ENCODE results near the gene EML6. TPM values are rescaled to one million over a fixed set of nuclear protein-coding genes. Genes with fewer than 3 reads are reported as not detected.

EML6 gene
- total RNA-seq, 1 experiment from 2014 or later = 0.77 TPM

DNA sequence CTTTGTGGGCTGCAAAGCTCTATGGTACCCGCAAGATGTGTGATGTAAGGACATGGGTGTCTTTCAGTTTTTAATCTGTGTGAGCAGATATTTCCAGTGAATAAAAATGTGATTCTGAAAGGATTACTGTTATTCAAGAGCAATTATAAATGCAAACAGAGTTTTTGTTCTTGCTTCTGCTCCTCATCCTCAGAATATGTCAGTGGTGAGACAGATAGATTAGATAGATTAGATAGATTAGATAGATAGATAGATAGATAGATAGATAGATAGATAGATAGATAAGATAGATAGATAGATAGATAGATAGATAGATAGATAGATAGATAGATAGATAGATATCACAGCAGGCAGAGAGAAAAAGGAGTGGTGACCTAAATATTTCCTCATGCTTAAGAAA, 184.2 kb downstream of the EML6 start:
- BruUV-seq (replicated peaks) = no TSS peak

DNA sequence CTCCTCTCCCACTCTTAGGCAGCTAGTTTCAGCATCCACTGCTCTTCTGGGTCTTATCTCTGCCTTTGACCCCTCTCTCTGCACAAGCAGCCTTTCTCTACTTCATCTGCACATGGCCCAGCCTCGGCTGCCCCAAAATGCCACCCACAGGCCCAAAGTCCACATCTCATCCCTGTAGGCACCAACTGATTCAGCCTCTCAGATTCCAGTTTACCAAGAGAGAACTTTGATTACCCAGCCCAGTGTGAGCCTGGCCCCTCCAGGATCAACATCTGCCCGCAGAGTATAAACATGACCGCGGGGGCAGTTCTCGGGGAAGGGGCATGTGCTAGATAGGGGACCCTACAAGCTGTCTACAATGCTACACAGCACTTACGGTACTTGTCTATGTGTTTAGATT, 185.1 kb downstream of the EML6 start:
- no peaks in the 10 kb centered on the region for H3K27me3 Mint-ChIP-seq (ENCODE audit: insufficient read depth, unreplicated experiment)
- BruUV-seq (replicated peaks) = no TSS peak
- intact Hi-C loops (cut with micrococcal nuclease) = no loop called here
- H3K9me3 Mint-ChIP-seq (ENCODE audit: unreplicated experiment) = peaks cover 3% of the 10 kb centered on the region
- TF ChIP-seq, protein P1, sequence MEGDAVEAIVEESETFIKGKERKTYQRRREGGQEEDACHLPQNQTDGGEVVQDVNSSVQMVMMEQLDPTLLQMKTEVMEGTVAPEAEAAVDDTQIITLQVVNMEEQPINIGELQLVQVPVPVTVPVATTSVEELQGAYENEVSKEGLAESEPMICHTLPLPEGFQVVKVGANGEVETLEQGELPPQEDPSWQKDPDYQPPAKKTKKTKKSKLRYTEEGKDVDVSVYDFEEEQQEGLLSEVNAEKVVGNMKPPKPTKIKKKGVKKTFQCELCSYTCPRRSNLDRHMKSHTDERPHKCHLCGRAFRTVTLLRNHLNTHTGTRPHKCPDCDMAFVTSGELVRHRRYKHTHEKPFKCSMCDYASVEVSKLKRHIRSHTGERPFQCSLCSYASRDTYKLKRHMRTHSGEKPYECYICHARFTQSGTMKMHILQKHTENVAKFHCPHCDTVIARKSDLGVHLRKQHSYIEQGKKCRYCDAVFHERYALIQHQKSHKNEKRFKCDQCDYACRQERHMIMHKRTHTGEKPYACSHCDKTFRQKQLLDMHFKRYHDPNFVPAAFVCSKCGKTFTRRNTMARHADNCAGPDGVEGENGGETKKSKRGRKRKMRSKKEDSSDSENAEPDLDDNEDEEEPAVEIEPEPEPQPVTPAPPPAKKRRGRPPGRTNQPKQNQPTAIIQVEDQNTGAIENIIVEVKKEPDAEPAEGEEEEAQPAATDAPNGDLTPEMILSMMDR (IDR thresholded peaks at IDR 0.05; ENCODE audit: unreplicated experiment) = no peak
- POLR2A ChIA-PET = interaction anchor here (1.1 to 1.6 kb wide), 4 partner anchors 15 to 71 kb away, joined by 3 to 4 read pairs (median 4); no protein-coding TSS in a partner anchor
- H3K27ac Mint-ChIP-seq (ENCODE audit: low read depth, unreplicated experiment) = no peak overlapping the region
- CTCF ChIA-PET = interaction anchor here (2.5 kb wide), 1 partner anchor 105 kb away, joined by 8 read pairs; no protein-coding TSS in a partner anchor
- H3K4me3 Mint-ChIP-seq (ENCODE audit: unreplicated experiment) = no peak overlapping the region
- H3K4me1 Mint-ChIP-seq (ENCODE audit: insufficient read depth, unreplicated experiment) = peaks cover 26% of the 10 kb centered on the region
- DNase-seq (ENCODE audit: unreplicated experiment) = no peak
- H3K36me3 Mint-ChIP-seq (ENCODE audit: insufficient read depth, unreplicated experiment) = no peaks in the 10 kb centered on the region

More for the DNA sequence above, 184.2 kb downstream of the EML6 start:
- Mint-ChIP-seq H3K27ac (ENCODE audit: low read depth, unreplicated experiment) (no peak overlapping the region), H3K4me1 (ENCODE audit: insufficient read depth, unreplicated experiment) (peaks cover 28% of the 10 kb centered on the region), H3K27me3 (ENCODE audit: insufficient read depth, unreplicated experiment) (no peaks in the 10 kb centered on the region), H3K4me3 (ENCODE audit: unreplicated experiment) (no peak overlapping the region), H3K9me3 (ENCODE audit: unreplicated experiment) (no peaks in the 10 kb centered on the region), H3K36me3 (ENCODE audit: insufficient read depth, unreplicated experiment) (no peaks in the 10 kb centered on the region)
- CTCF ChIA-PET = interaction anchor here (0.6 to 2.5 kb wide), 3 partner anchors 20 to 106 kb away, joined by 3 to 8 read pairs (median 3); no protein-coding TSS in a partner anchor
- TF ChIP-seq, protein P1 (IDR thresholded peaks at IDR 0.05; ENCODE audit: unreplicated experiment) = no peak
- no peak for DNase-seq (ENCODE audit: unreplicated experiment)
- POLR2A ChIA-PET = interaction anchor here (0.6 to 1.6 kb wide), 5 partner anchors 16 to 72 kb away, joined by 3 to 4 read pairs (median 4); no protein-coding TSS in a partner anchor
- intact Hi-C loops (cut with micrococcal nuclease) = no loop called here

DNA sequence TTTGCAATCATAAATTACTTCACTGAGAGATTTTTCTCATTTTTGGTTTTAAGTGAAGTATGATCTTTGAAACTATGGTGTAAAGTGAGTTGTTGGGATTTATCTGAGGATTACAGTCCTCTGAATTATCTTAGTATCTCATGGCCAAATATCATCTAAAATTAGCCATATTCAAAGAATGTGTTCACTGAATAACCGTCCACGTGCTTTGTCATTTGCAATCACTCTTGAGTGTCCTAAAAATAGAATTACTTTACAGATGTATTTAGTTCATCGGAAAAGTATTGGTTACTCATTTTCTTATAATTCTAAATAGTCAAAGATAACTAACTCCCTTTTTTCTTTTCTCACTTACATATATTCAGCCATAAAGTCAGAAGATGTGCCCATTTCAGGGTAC, 185.5 kb downstream of the EML6 start:
- H3K9me3 Mint-ChIP-seq (ENCODE audit: unreplicated experiment) = peaks cover 6% of the 10 kb centered on the region
- ChIA-PET POLR2A (interaction anchor here (1.2 to 1.6 kb wide), 2 partner anchors 19 to 71 kb away, joined by 4 read pairs; no protein-coding TSS in a partner anchor), CTCF (no interaction called here)
- TF ChIP-seq, protein P1 (IDR thresholded peaks at IDR 0.05; ENCODE audit: unreplicated experiment) = no peak
- intact Hi-C loops (cut with micrococcal nuclease) = no loop called here
- peaks cover 22% of the 10 kb centered on the region for H3K4me1 Mint-ChIP-seq (ENCODE audit: insufficient read depth, unreplicated experiment)
- no peaks in the 10 kb centered on the region for H3K27me3 Mint-ChIP-seq (ENCODE audit: insufficient read depth, unreplicated experiment)
- no peak overlapping the region for H3K4me3 Mint-ChIP-seq (ENCODE audit: unreplicated experiment)
- no peaks in the 10 kb centered on the region for H3K36me3 Mint-ChIP-seq (ENCODE audit: insufficient read depth, unreplicated experiment)
- DNase-seq (ENCODE audit: unreplicated experiment) = no peak
- no peak overlapping the region for H3K27ac Mint-ChIP-seq (ENCODE audit: low read depth, unreplicated experiment)
- no TSS peak for BruUV-seq (replicated peaks)

DNA sequence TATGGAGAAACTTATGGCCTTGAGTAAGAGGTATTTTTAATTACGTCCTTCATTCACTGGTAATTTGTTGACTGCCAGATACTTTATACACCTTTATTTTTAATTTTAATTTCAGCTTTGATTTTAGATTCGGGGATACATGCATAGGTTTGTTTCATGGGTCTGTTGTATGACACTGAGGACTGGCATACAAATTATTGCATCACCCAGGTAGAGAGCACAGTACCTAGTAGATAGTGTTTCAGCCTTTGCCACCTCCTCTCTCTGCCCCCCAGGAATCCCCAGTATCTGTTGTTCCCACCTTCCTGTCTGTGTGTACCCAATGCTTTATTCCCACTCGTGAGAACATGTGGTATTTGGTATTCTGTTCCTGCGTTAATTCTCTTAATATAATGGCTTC, 188.8 kb downstream of the EML6 start:
- intact Hi-C loops (cut with micrococcal nuclease) = no loop called here
- Mint-ChIP-seq H3K36me3 (ENCODE audit: insufficient read depth, unreplicated experiment) (no peaks in the 10 kb centered on the region), H3K4me1 (ENCODE audit: insufficient read depth, unreplicated experiment) (no peaks in the 10 kb centered on the region), H3K4me3 (ENCODE audit: unreplicated experiment) (no peak overlapping the region), H3K27me3 (ENCODE audit: insufficient read depth, unreplicated experiment) (no peaks in the 10 kb centered on the region), H3K9me3 (ENCODE audit: unreplicated experiment) (peaks cover 6% of the 10 kb centered on the region), H3K27ac (ENCODE audit: low read depth, unreplicated experiment) (no peak overlapping the region)
- ChIA-PET CTCF (interaction anchor here (2.6 kb wide), 1 partner anchor 13 kb away, joined by 14 read pairs; no protein-coding TSS in a partner anchor), POLR2A (no interaction called here)
- DNase-seq (ENCODE audit: unreplicated experiment) = no peak
- TF ChIP-seq, protein P1 (IDR thresholded peaks at IDR 0.05; ENCODE audit: unreplicated experiment) = no peak
- no TSS peak for BruUV-seq (replicated peaks)

Measured in MCF 10A (cell line).